KMS-11 (cell line): ENCODE measurements around the gene WDFY2.
"Not testable (repeated sequence)": the region's sequence is repeated elsewhere in the genome, so short reads cannot be mapped to it uniquely, and the experiment has no call there.

Experiments
- H2AFZ ChIP-seq: fragments of 200-600 bp; sonication (generic); 2 replicates; pipeline ENCODE4 v1.6.1; 2016; ENCODE audit warnings: antibody characterized with exemption, mixed run types, low read depth
- H3K27ac ChIP-seq: fragments of 200-600 bp; sonication (generic); 2 replicates; pipeline ENCODE4 v1.6.1; 2016; ENCODE audit warnings: mild to moderate bottlenecking, mixed run types
- H3K27me3 ChIP-seq: fragments of 200-600 bp; sonication (generic); 2 replicates; pipeline ENCODE4 v1.6.1; 2017; ENCODE audit warnings: mild to moderate bottlenecking, low read depth, mixed run types, moderate library complexity; ENCODE audit not compliant: insufficient read depth
- H3K36me3 ChIP-seq: fragments of 200-600 bp; sonication (generic); 2 replicates; pipeline ENCODE4 v1.6.1; 2017; ENCODE audit warnings: mild to moderate bottlenecking, mixed run types; ENCODE audit not compliant: insufficient read depth
- H3K4me1 ChIP-seq: fragments of 200-600 bp; sonication (generic); 2 replicates; pipeline ENCODE4 v1.6.1; 2016; ENCODE audit warnings: mild to moderate bottlenecking, low read depth, mixed run types; ENCODE audit not compliant: poor library complexity, severe bottlenecking
- H3K4me2 ChIP-seq: fragments of 200-600 bp; sonication (generic); 2 replicates; pipeline ENCODE4 v1.7.0; 2016; ENCODE audit warnings: mild to moderate bottlenecking, mixed run types
- H3K4me3 ChIP-seq: fragments of 200-600 bp; sonication (generic); IDR thresholded peaks from 2 replicates; pipeline ENCODE4 v1.6.1; 2017; ENCODE audit warnings: low read depth, low read length, mixed read lengths; ENCODE audit not compliant: insufficient read depth
- H3K79me2 ChIP-seq: fragments of 200-600 bp; sonication (generic); 2 replicates; pipeline ENCODE4 v1.6.1; 2016; ENCODE audit warnings: low read depth, mixed run types; ENCODE audit not compliant: insufficient read depth
- H3K9ac ChIP-seq: fragments of 200-600 bp; sonication (generic); 2 replicates; pipeline ENCODE4 v1.6.1; 2016; ENCODE audit warnings: mild to moderate bottlenecking, mixed run types
- H4K20me1 ChIP-seq: fragments of 200-600 bp; sonication (generic); 2 replicates; pipeline ENCODE4 v1.6.1; 2016; ENCODE audit warnings: mild to moderate bottlenecking, mixed run types; ENCODE audit not compliant: insufficient read depth
- CTCF ChIP-seq: fragments of 200-600 bp; sonication (generic); conservative IDR thresholded peaks from 2 replicates; pipeline ENCODE4 v1.6.1; 2017; ENCODE audit warnings: low read depth, mild to moderate bottlenecking, antibody characterized with exemption, low read length, moderate library complexity, mixed read lengths

Gene WDFY2

DNA sequence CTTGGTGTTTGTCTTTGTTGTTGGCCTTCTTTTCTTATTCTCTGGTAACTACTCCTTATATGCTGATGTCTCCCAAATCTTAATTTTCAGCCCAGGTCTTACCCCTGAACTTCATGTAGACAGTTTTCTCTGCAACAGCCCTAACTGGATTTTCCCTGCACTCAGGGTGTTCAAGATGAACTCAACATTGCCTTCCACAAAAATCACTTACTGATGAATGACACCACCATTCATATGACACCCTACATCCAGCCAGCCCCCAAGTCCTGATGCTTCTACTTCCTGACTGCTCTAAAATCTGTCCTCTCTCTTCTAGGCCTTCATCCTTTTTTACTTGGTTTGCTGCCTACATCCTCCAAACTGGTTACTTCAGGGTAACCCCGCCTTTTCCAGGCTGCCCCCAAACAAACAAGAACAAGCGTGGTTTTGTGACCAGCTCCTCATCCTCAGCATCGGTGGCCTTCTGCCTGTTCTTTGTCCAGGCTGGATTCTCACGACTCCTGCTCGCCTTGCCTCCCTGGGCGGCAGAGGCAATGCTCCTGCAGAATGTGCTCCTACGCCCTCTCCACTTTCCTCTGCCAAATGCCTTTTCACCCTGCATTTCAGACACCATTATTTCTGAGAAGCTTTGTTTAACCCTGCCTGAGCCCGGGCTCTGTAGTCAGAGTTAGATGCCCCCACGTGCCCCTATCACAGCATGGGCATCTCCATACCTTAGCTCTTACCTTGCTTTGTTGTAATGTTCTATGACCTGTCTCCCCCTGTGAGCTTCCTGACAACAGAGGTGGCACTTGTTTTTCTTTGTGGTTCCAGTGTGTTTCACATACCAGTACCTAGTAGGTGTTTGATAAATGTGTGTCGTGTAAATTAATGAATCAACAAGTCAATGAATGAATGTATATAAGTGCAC lies 61.8 kb downstream of the WDFY2 start:
- no peaks in the 10 kb centered on the region for H3K27me3 ChIP-seq
- H3K4me2 ChIP-seq = no peak overlapping the region
- H3K27ac ChIP-seq = no peak overlapping the region
- H4K20me1 ChIP-seq = no peaks in the 10 kb centered on the region
- no peaks in the 10 kb centered on the region for H3K79me2 ChIP-seq
- no peak for TF ChIP-seq CTCF
- H3K4me3 ChIP-seq = no peak overlapping the region
- no peak overlapping the region for H3K9ac ChIP-seq
- H2AFZ ChIP-seq = no peak overlapping the region
- no peaks in the 10 kb centered on the region for H3K36me3 ChIP-seq
- no peaks in the 10 kb centered on the region for H3K4me1 ChIP-seq

GRCh38 chr13:51647067-51647466 lies 62.8 kb downstream of the WDFY2 start:
- Histone ChIP-seq H3K27ac (no peak overlapping the region), H3K9ac (no peak overlapping the region), H3K27me3 (no peaks in the 10 kb centered on the region), H3K4me3 (no peak overlapping the region), H2AFZ (no peak overlapping the region), H3K36me3 (no peaks in the 10 kb centered on the region), H4K20me1 (no peaks in the 10 kb centered on the region), H3K79me2 (no peaks in the 10 kb centered on the region), H3K4me2 (no peak overlapping the region), H3K4me1 (no peaks in the 10 kb centered on the region)
- no peak for TF ChIP-seq CTCF

GRCh38 chr13:51652193-51652592 lies 67.9 kb downstream of the WDFY2 start:
- not testable (repeated sequence) for H3K9ac ChIP-seq, H3K27me3 ChIP-seq, H3K36me3 ChIP-seq, H3K27ac ChIP-seq, H3K4me1 ChIP-seq, H4K20me1 ChIP-seq, H3K79me2 ChIP-seq, H2AFZ ChIP-seq, H3K4me2 ChIP-seq, H3K4me3 ChIP-seq

GRCh38 chr13:51659276-51660127 lies 75.2 kb downstream of the WDFY2 start:
- Histone ChIP-seq H4K20me1 (no peaks in the 10 kb centered on the region), H2AFZ (no peak overlapping the region), H3K4me3 (no peak overlapping the region), H3K36me3 (no peaks in the 10 kb centered on the region), H3K79me2 (no peaks in the 10 kb centered on the region), H3K9ac (no peak overlapping the region), H3K4me1 (no peaks in the 10 kb centered on the region), H3K27ac (no peak overlapping the region), H3K27me3 (no peaks in the 10 kb centered on the region), H3K4me2 (no peak overlapping the region)
- TF ChIP-seq CTCF = no peak
